Neuronal stem cell (in vitro differentiated cells): Measurements from ENCODE around the gene GRID1.
A peak's percentile ranks its signal among the peaks of the same experiment; 100 is the strongest.

ENCODE experiments used
- DNase-seq: peaks from one replicate; pipeline ENCODE4 v3.0.0-alpha.2; 2013; ENCODE audit warnings: low spot score
- H2AFZ ChIP-seq: one replicate; pipeline ENCODE4 v1.6.1; 2013; ENCODE audit warnings: mild to moderate bottlenecking, low read length, inconsistent platforms
- H2AK5ac ChIP-seq: 2 replicates; pipeline ENCODE4 v1.6.1; 2013; ENCODE audit warnings: low read depth, mild to moderate bottlenecking, inconsistent platforms, low read length, moderate library complexity, mixed read lengths
- H2BK120ac ChIP-seq: 2 replicates; pipeline ENCODE4 v1.6.1; 2013; ENCODE audit warnings: low read depth, mild to moderate bottlenecking, inconsistent platforms, low read length, moderate library complexity, mixed read lengths
- H2BK12ac ChIP-seq: one replicate; pipeline ENCODE4 v1.6.1; 2013; ENCODE audit warnings: low read length, inconsistent platforms
- H2BK15ac ChIP-seq: 2 replicates; pipeline ENCODE4 v1.6.1; 2013; ENCODE audit warnings: mild to moderate bottlenecking, low read length, inconsistent platforms, mixed read lengths
- H2BK5ac ChIP-seq: one replicate; pipeline ENCODE4 v1.6.1; 2013; ENCODE audit warnings: inconsistent platforms, mild to moderate bottlenecking, low read length, moderate library complexity
- H3K14ac ChIP-seq: one replicate; pipeline ENCODE4 v1.6.1; 2013; ENCODE audit warnings: low read length, inconsistent platforms
- H3K18ac ChIP-seq: 2 replicates; pipeline ENCODE4 v1.6.1; 2013; ENCODE audit warnings: low read length, inconsistent platforms
- H3K23ac ChIP-seq: 2 replicates; pipeline ENCODE4 v1.6.1; 2013; ENCODE audit warnings: low read depth, mild to moderate bottlenecking, mixed read lengths, low read length, inconsistent platforms; ENCODE audit not compliant: poor library complexity
- H3K27ac ChIP-seq: replicated peaks from 3 replicates; pipeline ENCODE4 v1.5.1; 2013; ENCODE audit warnings: low read length, inconsistent platforms
- H3K27me3 ChIP-seq, 3 experiments: 2 replicates each; pipeline ENCODE4 v1.6.1; 2013; ENCODE audit warnings: low read length in 3 of 3, mild to moderate bottlenecking in 2 of 3, inconsistent platforms in 1 of 3, low read depth in 1 of 3, mixed read lengths in 1 of 3, moderate library complexity in 1 of 3; ENCODE audit not compliant: control insufficient read depth in 3 of 3, insufficient read depth in 3 of 3
- H3K36me3 ChIP-seq, 2 donors: replicated peaks in 1 of 2; 2 replicates each; pipeline ENCODE4 v1.6.1; 2013; ENCODE audit warnings: low read length in 2 of 2; ENCODE audit not compliant: control insufficient read depth in 2 of 2, insufficient read depth in 2 of 2
- H3K4ac ChIP-seq: 2 replicates; pipeline ENCODE4 v1.6.1; 2013; ENCODE audit warnings: inconsistent platforms, mild to moderate bottlenecking, low read length, moderate library complexity
- H3K4me1 ChIP-seq, 2 donors: 1 replicate in 1 of 2; 2 replicates in 1 of 2; pipeline ENCODE4 v1.6.1; 2013; ENCODE audit warnings: low read length in 2 of 2, low read depth in 1 of 2; ENCODE audit not compliant: control insufficient read depth in 2 of 2, insufficient read depth in 1 of 2
- H3K4me2 ChIP-seq: one replicate; pipeline ENCODE4 v1.6.1; 2013; ENCODE audit warnings: mild to moderate bottlenecking, low read length, inconsistent platforms; ENCODE audit not compliant: insufficient read depth, poor library complexity, severe bottlenecking
- H3K4me3 ChIP-seq, 2 donors: 2 replicates each; pipeline ENCODE4 v1.5.1; 2013; ENCODE audit warnings: low read length in 2 of 2, mild to moderate bottlenecking in 2 of 2, inconsistent platforms in 1 of 2, moderate library complexity in 1 of 2
- H3K79me1 ChIP-seq: one replicate; pipeline ENCODE4 v1.6.1; 2013; ENCODE audit warnings: low read depth, mild to moderate bottlenecking, inconsistent platforms, low read length, moderate library complexity
- H3K9ac ChIP-seq: one replicate; pipeline ENCODE4 v1.6.1; 2013; ENCODE audit warnings: mild to moderate bottlenecking, low read depth, low read length, inconsistent platforms; ENCODE audit not compliant: poor library complexity
- H3K9me3 ChIP-seq, 2 donors: replicated peaks in 1 of 2; 2 replicates each; pipeline versions ENCODE3 to v1.6.1; 2013; ENCODE audit warnings: low read length in 2 of 2, mild to moderate bottlenecking in 2 of 2, inconsistent platforms in 1 of 2, low read depth in 1 of 2, mixed read lengths in 1 of 2, moderate library complexity in 1 of 2; ENCODE audit not compliant: control insufficient read depth in 2 of 2, insufficient read depth in 1 of 2
- H4K8ac ChIP-seq: one replicate; pipeline ENCODE4 v1.6.1; 2013; ENCODE audit warnings: low read depth, mild to moderate bottlenecking, inconsistent platforms, low read length, moderate library complexity
- H4K91ac ChIP-seq: one replicate; pipeline ENCODE4 v1.6.1; 2013; ENCODE audit warnings: low read length, low read depth, mild to moderate bottlenecking, inconsistent platforms; ENCODE audit not compliant: poor library complexity
- WGBS, 2 donors: extraction: QIAGEN DNeasy Blood & Tissue Kit; methylation state at CpG; one replicate each; pipeline ENCODE4 v1.1.7; 2013; ENCODE audit warnings: missing lambda C conversion rate in 2 of 2, mixed read lengths in 1 of 2; ENCODE audit not compliant: insufficient read length in 2 of 2, insufficient replicate concordance in 1 of 2; ENCODE audit errors: extremely low coverage in 2 of 2; 5-methylcytosine and 5-hydroxymethylcytosine counted together

The GRID1 gene

GRCh38 chr10:86362586-86363183 lies 3.9 kb downstream of the GRID1 start:
- Histone ChIP-seq H4K91ac (no peak overlapping the region), H3K36me3 (no peaks in the 10 kb centered on the region), H2BK12ac (no peak overlapping the region)

GRCh38 chr10:86362129-86362527 lies 4.5 kb downstream of the GRID1 start:
- Histone ChIP-seq H3K4me2 (no peak overlapping the region), H2BK12ac (no peak overlapping the region), H3K9me3 (peaks cover 0 to 10% of the 10 kb centered on the region in 2 donors), H2AK5ac (no peak overlapping the region), H2BK15ac (no peak overlapping the region), H2AFZ (no peak overlapping the region), H3K14ac (no peak overlapping the region), H3K27ac (no peak overlapping the region), H3K4me3 (no peak overlapping the region), H3K23ac (peak overlapping the region; percentile 6), H4K91ac (no peak overlapping the region), H3K4ac (no peak overlapping the region), H3K36me3 (no peaks in the 10 kb centered on the region), H2BK120ac (no peak overlapping the region), H3K79me1 (no peaks in the 10 kb centered on the region), H3K18ac (no peak overlapping the region), H4K8ac (no peak overlapping the region), H3K4me1 (peaks cover 0 to 18% of the 10 kb centered on the region in 2 donors), H3K27me3 (peaks cover 33 to 85% (median 49%) of the 10 kb centered on the region in 3 experiments), H3K9ac (no peak overlapping the region), H2BK5ac (peak overlapping the region; percentile 66)
- WGBS, 2 donors = no CpG with 5 or more reads among the region's 2 CpGs
- no peak for DNase-seq

More at GRCh38 chr10:86362586-86363183, 3.9 kb downstream of the GRID1 start:
- Histone ChIP-seq H3K4me3 (no peak overlapping the region), H2AFZ (peak overlapping the region; percentile 56), H2AK5ac (no peak overlapping the region), H3K18ac (peak overlapping the region; percentile 76), H3K4me2 (peak overlapping the region; percentile 83), H3K27me3 (peaks cover 39 to 87% (median 54%) of the 10 kb centered on the region in 3 experiments), H3K9ac (no peak overlapping the region), H3K9me3 (peaks cover 0 to 10% of the 10 kb centered on the region in 2 donors), H3K27ac (no peak overlapping the region), H4K8ac (no peak overlapping the region), H2BK5ac (peak overlapping the region; percentile 66), H3K23ac (no peak overlapping the region), H3K79me1 (no peaks in the 10 kb centered on the region), H2BK15ac (no peak overlapping the region), H2BK120ac (no peak overlapping the region), H3K14ac (no peak overlapping the region), H3K4me1 (peaks cover 0 to 18% of the 10 kb centered on the region in 2 donors), H3K4ac (no peak overlapping the region)
- DNase-seq = no peak
- no CpG with 5 or more reads among the region's 15 CpGs for WGBS, 2 donors

- H2AFZ ChIP-seq = no peak overlapping the region
Observed at GRCh38 chr10:86361156-86362128, 5.2 kb downstream of the GRID1 start.

GRCh38 chr10:86360657-86361056 lies 5.9 kb downstream of the GRID1 start:
- Histone ChIP-seq H4K8ac (no peak overlapping the region), H2BK12ac (no peak overlapping the region), H3K4me2 (no peak overlapping the region), H3K9me3 (peaks cover 0 to 9% of the 10 kb centered on the region in 2 donors), H3K4me3 (no peak overlapping the region), H3K23ac (no peak overlapping the region), H2BK120ac (no peak overlapping the region), H3K36me3 (no peaks in the 10 kb centered on the region), H2BK15ac (no peak overlapping the region), H3K4me1 (peaks cover 0 to 17% of the 10 kb centered on the region in 2 donors), H2BK5ac (no peak overlapping the region), H3K27ac (no peak overlapping the region), H3K4ac (no peak overlapping the region), H4K91ac (no peak overlapping the region), H3K27me3 (peaks cover 25 to 74% (median 38%) of the 10 kb centered on the region in 3 experiments), H2AK5ac (no peak overlapping the region), H3K14ac (no peak overlapping the region), H2AFZ (no peak overlapping the region), H3K9ac (no peak overlapping the region), H3K79me1 (no peaks in the 10 kb centered on the region), H3K18ac (no peak overlapping the region)
- no CpG with 5 or more reads among the region's 5 CpGs for WGBS, 2 donors
- DNase-seq = no peak

More at GRCh38 chr10:86361156-86362128, 5.2 kb downstream of the GRID1 start:
- Histone ChIP-seq H2BK120ac (no peak overlapping the region), H3K27me3 (peaks cover 30 to 80% (median 45%) of the 10 kb centered on the region in 3 experiments), H2BK5ac (no peak overlapping the region), H2AK5ac (no peak overlapping the region), H3K4me2 (no peak overlapping the region), H3K4me3 (no peak overlapping the region), H4K8ac (no peak overlapping the region), H2BK12ac (no peak overlapping the region), H3K36me3 (no peaks in the 10 kb centered on the region), H3K4me1 (peaks cover 0 to 18% of the 10 kb centered on the region in 2 donors), H3K23ac (peak overlapping the region; percentile 6), H2BK15ac (no peak overlapping the region), H3K18ac (no peak overlapping the region), H3K27ac (no peak overlapping the region), H3K79me1 (no peaks in the 10 kb centered on the region), H3K9ac (no peak overlapping the region), H4K91ac (no peak overlapping the region), H3K9me3 (peaks cover 0 to 10% of the 10 kb centered on the region in 2 donors), H3K14ac (no peak overlapping the region), H3K4ac (no peak overlapping the region)
- no CpG with 5 or more reads among the region's 5 CpGs for WGBS, 2 donors
- DNase-seq = no peak
